HK-2 (cell line): Measurements from ENCODE around the gene ACOT6.
"Not testable (repeated sequence)": the region's sequence is repeated elsewhere in the genome, so short reads cannot be mapped to it uniquely, and the experiment has no call there.

Source experiments
- DNase-seq: peaks from one replicate; pipeline ENCODE4 v3.0.0-alpha.2; 2018; ENCODE audit not compliant: unreplicated experiment

The ACOT6 gene

GRCh38 chr14:73651005-73651404 lies 38.7 kb downstream of the ACOT6 start:
- no peak for DNase-seq

DNA sequence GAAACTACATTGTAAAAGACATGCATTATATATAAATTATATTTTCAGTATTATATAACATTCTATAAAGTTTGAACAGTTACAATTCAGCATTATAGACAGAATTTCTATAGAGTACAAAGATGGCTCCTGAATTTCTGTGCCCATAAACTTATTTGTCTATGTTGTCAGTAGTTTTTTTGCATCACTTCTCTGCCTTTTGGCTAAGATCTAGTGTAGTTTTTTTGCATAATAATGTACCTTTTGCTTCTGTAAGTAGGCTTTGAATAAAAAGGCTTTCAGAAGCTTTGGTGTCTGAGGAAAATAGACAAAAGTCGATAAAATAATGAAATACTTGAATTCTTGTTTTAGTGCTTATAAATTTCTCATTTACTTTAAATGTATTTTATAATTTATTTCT lies 43.5 kb downstream of the ACOT6 start:
- no peak for DNase-seq

GRCh38 chr14:73659202-73659601 lies 46.9 kb downstream of the ACOT6 start:
- DNase-seq, result not testable (repeated sequence)

- DNase-seq, result no peak
Observed at GRCh38 chr14:73660511-73660910, 48.2 kb downstream of the ACOT6 start.

DNA sequence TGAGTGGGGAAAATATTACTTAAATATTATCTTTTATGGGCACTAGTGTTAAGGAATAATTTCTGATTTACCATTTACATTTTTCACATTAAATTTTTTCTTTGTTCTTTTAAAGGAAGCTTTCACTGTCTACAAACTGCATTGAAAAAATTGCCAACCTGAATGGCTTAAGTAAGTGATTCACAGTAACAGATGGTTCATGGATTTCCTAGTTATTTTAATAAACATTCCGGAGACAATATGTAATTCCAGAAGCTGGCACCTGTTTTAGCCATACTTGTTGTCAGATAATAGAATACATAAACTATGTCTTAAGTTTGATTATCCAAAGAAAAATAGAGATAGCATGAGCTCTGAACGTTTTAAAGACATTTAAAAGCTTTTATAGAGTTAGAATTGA lies 49.6 kb downstream of the ACOT6 start:
- no peak for DNase-seq

- peak; percentile 60 for DNase-seq
Observed at GRCh38 chr14:73662487-73662943, 50.2 kb downstream of the ACOT6 start.

- DNase-seq, result no peak
Observed at GRCh38 chr14:73663548-73664212, 51.4 kb downstream of the ACOT6 start.

DNA sequence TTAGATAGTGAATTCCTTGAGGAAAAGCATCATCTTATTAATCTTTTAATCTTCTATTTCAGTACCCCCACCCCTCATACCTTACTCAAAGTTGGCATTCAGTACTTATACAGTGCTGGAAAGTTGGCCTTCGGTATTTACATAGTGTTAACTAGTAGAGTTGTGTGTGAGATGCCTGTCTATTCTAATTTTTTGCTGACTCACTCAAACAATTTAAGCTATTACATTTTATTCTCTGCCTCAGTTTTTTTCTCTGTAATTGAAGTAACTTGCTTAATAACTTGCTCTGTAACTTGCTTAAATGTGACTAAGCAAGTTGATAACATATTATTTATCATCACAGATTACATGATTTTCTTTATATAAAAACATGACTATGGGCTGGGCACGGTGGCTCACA lies 52.8 kb downstream of the ACOT6 start:
- no peak for DNase-seq

GRCh38 chr14:73666583-73666982 lies 54.3 kb downstream of the ACOT6 start:
- no peak for DNase-seq

DNA sequence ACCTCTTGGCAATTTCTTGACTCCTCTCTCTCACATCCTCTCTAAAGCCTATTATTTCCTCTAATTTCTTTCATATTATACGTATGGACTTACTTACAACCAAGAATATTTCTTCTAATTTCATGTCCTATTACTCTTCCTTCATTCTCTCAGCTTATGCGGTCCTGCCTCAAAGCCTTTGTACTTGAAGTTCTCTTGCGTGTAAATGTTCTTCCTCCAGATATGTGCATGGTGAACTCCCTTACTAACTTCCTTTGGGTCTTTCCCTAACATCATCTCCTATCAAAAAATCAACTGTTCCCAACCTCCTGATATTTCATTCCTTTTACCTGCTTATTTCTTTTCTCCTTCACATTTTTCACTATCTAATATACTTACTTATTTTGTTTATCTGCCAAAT lies 55.5 kb downstream of the ACOT6 start:
- DNase-seq, result no peak
